Type B pancreatic cell (in vitro differentiated cells): ENCODE results near the gene DRD5. TPM values are rescaled to one million over a fixed set of nuclear protein-coding genes. Genes with fewer than 3 reads are reported as not detected.

ENCODE experiments used
- DNase-seq: peaks from one replicate; pipeline ENCODE4 v3.0.0; 2021; ENCODE audit warnings: mixed read lengths; ENCODE audit not compliant: unreplicated experiment; ENCODE audit errors: extremely low spot score
- H3K27ac Mint-ChIP-seq: 2 replicates; pipeline ENCODE4 v1.8.0; 2021; ENCODE audit warnings: mild to moderate bottlenecking, mixed read lengths
- H3K27me3 Mint-ChIP-seq: 2 replicates; pipeline ENCODE4 v1.8.0; 2021; ENCODE audit warnings: mixed read lengths
- H3K36me3 Mint-ChIP-seq: 2 replicates; pipeline ENCODE4 v1.8.0; 2021; ENCODE audit warnings: mixed read lengths
- H3K4me1 Mint-ChIP-seq: one replicate; pipeline ENCODE4 v1.8.0; 2021; ENCODE audit warnings: mixed read lengths; ENCODE audit not compliant: unreplicated experiment
- H3K4me3 Mint-ChIP-seq: 2 replicates; pipeline ENCODE4 v1.8.0; 2021; ENCODE audit warnings: mild to moderate bottlenecking, mixed read lengths
- H3K9me3 Mint-ChIP-seq: 2 replicates; pipeline ENCODE4 v1.8.0; 2021; ENCODE audit warnings: mixed read lengths
- total RNA-seq: library from RNA; stranded (reverse); gene quantifications from 2 replicates; pipeline ENCODE4 v1.2.1, GENCODE V29; 2021; ENCODE audit warnings: low replicate concordance
- TF ChIP-seq, protein P1 (sequence below): fragments of 200-600 bp; sonication (generic); conservative IDR thresholded peaks from 2 replicates; pipeline ENCODE4 v1.5.0; 2021; ENCODE audit warnings: antibody characterized with exemption, mild to moderate bottlenecking

The DRD5 gene
- total RNA-seq, 1 donor from 2014 or later: 0.58 TPM

DNA sequence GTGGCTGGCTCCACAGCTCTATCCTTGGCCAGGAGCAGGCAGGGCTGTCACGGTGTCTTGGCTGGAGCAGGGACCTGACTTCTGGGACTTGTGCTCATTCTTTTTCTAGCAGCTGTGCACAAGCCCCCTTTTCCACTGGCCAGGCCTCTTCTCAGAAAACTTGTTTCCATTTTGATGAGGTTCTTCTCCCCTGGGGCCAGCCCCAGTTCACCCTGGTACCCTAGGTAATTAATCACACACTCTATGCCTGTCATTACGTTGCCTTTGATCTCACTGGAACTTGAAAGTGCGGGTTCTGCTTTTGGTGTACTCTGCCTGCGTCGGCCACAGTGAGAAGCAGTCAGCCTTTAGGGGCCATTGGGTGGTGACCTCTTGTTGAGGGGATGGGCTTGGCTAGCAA, 26.6 kb downstream of the DRD5 start:
- Mint-ChIP-seq H3K27ac (no peak overlapping the region), H3K9me3 (peaks cover 8% of the 10 kb centered on the region), H3K4me3 (no peak overlapping the region)

DNA sequence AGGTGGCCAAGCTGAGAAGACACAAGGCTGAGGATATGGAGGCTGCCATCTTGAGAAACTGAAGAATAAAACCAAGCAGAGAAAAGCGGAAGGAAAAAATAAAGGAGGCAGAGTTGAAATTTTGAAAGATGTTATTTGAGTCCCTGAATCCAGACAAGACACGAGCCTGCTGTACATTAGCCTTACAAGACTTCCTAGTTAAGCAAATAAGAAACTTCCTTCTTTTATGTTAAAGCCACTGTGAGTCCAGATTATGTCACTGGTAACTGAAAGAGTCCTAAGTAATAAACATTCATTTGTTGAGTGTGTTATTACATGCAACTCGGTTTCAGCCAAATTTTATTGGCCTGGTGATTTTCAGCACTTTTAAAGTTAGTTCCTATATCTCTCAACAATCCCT, 30.4 kb downstream of the DRD5 start:
- Mint-ChIP-seq H3K4me1 (peaks cover 28% of the 10 kb centered on the region), H3K36me3 (no peaks in the 10 kb centered on the region), H3K27ac (no peak overlapping the region), H3K9me3 (peaks cover 8% of the 10 kb centered on the region), H3K27me3 (peaks cover 19% of the 10 kb centered on the region), H3K4me3 (no peak overlapping the region)
- no peak for DNase-seq
- TF ChIP-seq, protein P1, sequence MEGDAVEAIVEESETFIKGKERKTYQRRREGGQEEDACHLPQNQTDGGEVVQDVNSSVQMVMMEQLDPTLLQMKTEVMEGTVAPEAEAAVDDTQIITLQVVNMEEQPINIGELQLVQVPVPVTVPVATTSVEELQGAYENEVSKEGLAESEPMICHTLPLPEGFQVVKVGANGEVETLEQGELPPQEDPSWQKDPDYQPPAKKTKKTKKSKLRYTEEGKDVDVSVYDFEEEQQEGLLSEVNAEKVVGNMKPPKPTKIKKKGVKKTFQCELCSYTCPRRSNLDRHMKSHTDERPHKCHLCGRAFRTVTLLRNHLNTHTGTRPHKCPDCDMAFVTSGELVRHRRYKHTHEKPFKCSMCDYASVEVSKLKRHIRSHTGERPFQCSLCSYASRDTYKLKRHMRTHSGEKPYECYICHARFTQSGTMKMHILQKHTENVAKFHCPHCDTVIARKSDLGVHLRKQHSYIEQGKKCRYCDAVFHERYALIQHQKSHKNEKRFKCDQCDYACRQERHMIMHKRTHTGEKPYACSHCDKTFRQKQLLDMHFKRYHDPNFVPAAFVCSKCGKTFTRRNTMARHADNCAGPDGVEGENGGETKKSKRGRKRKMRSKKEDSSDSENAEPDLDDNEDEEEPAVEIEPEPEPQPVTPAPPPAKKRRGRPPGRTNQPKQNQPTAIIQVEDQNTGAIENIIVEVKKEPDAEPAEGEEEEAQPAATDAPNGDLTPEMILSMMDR: no peak

More for the DNA sequence above, 26.6 kb downstream of the DRD5 start:
- Mint-ChIP-seq H3K4me1 (peaks cover 28% of the 10 kb centered on the region), H3K27me3 (peaks cover 12% of the 10 kb centered on the region), H3K36me3 (no peaks in the 10 kb centered on the region)
- TF ChIP-seq, protein P1: no peak
- DNase-seq: no peak

DNA sequence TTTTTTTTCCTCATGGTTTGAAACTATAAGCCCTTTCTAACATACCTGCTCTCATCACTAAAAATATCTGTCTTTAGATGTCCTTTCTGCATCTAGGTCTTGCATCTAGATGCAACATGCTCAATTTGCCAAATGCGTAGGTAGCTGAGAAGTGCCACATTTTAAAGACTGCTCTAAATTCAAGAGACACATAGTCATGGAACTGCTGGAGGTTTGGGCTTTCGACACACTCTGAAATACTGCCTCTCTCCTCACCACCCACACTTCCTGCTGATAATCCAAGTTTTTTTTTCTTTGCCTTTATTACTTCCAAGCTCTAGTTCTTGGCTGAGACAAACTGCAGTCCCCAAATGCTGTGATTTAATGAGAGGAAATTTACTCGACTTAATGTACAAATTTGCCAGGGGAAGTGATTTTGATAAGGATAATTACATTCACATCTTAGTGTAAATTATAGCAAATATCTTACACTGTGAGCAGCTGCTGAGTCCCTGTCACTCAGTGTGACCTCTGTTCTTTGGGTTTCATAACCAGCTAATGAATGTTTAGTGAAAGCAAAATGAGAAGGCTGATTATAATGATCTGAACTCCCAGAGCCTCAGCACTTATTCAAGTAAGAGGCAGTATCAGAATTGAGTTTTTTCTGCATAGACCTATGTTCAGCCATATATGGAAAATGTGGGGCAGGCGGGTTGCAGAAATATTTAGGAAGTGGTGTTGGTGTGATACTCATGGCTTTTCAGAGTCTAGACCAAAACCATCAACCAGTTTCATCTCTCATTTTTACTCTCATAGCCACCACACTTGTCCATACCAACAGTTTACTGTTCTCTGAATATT, 31.3 kb downstream of the DRD5 start:
- Mint-ChIP-seq H3K27me3 (peaks cover 19% of the 10 kb centered on the region), H3K9me3 (peaks cover 3% of the 10 kb centered on the region), H3K36me3 (no peaks in the 10 kb centered on the region), H3K27ac (no peak overlapping the region), H3K4me1 (peaks cover 21% of the 10 kb centered on the region), H3K4me3 (no peak overlapping the region)
- TF ChIP-seq, protein P1: no peak
- no peak for DNase-seq

DNA sequence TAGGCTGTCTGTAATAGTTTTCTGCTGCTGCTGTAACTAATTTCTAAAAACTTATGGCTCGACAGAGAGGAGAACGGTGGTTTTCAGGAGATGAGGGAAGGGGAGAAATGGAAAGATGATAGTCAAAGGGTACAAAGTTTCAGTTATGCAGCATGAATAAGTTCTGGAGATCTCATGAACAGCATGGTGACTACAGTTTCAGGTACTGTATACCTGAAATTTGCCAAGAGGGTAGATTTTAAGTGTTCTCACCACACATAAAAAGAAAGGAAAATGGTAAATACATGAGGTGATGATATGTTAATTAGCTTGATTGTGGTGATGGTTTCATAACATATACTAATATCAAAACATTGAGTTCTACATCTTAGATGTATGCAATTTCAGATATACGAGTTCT, 34.9 kb downstream of the DRD5 start:
- no peak for DNase-seq
- H3K27me3 Mint-ChIP-seq: peaks cover 20% of the 10 kb centered on the region
- no peaks in the 10 kb centered on the region for H3K36me3 Mint-ChIP-seq
- no peak overlapping the region for H3K27ac Mint-ChIP-seq
- H3K4me1 Mint-ChIP-seq: peaks cover 7% of the 10 kb centered on the region
- no peak overlapping the region for H3K4me3 Mint-ChIP-seq
- H3K9me3 Mint-ChIP-seq: no peaks in the 10 kb centered on the region
- TF ChIP-seq, protein P1: no peak

DNA sequence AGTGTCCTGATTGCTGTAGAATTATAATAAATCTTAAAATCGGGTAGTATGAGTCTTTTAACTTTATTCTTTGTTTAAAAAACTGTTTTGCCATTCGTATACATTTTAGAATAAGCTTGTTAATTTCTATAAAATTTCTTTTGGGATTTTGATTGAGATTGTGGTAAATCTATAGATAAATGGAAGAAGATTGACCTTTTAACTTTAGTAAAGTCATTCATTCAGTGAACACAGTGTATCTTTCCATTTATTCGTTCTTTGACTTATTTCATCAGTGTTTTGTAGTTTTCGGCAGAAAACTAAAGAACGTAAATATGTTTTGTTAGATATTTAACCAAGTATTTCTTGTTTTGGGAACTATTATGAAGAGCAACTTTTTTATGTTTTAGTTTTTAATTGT, 38.9 kb downstream of the DRD5 start:
- no peaks in the 10 kb centered on the region for H3K36me3 Mint-ChIP-seq
- no peak for DNase-seq
- H3K27me3 Mint-ChIP-seq: peaks cover 32% of the 10 kb centered on the region
- no peaks in the 10 kb centered on the region for H3K9me3 Mint-ChIP-seq
- H3K4me3 Mint-ChIP-seq: no peak overlapping the region
- TF ChIP-seq, protein P1: no peak
- no peaks in the 10 kb centered on the region for H3K4me1 Mint-ChIP-seq
- H3K27ac Mint-ChIP-seq: no peak overlapping the region
